Mesendoderm (in vitro differentiated cells): Measurements from ENCODE around the gene FHAD1.
A peak's percentile ranks its signal among the peaks of the same experiment; 100 is the strongest.

Experiments
- DNase-seq: peaks from one replicate; pipeline ENCODE4 v3.0.0; 2013
- H2AK5ac ChIP-seq: 2 replicates; pipeline ENCODE4 v1.6.1; 2013; ENCODE audit warnings: low read length, inconsistent platforms
- H2BK120ac ChIP-seq: 2 replicates; pipeline ENCODE4 v1.6.1; 2013; ENCODE audit warnings: low read depth, mild to moderate bottlenecking, low read length, moderate library complexity, mixed read lengths
- H2BK15ac ChIP-seq: replicated peaks from 2 replicates; pipeline ENCODE4 v1.6.1; 2013; ENCODE audit warnings: low read depth, mild to moderate bottlenecking, moderate library complexity
- H2BK5ac ChIP-seq: 2 replicates; pipeline ENCODE4 v1.6.1; 2013; ENCODE audit warnings: low read length, inconsistent platforms
- H3K18ac ChIP-seq: 2 replicates; pipeline ENCODE4 v1.6.1; 2013; ENCODE audit warnings: mild to moderate bottlenecking, low read length, mixed read lengths
- H3K23ac ChIP-seq: one replicate; pipeline ENCODE4 v1.6.1; 2013; ENCODE audit warnings: low read length
- H3K27ac ChIP-seq: 2 replicates; pipeline ENCODE4 v1.5.1; 2013; ENCODE audit warnings: low read depth, mild to moderate bottlenecking, inconsistent platforms, low read length, moderate library complexity
- H3K27me3 ChIP-seq: 2 replicates; pipeline ENCODE4 v1.6.1; 2013; ENCODE audit warnings: low read length, control low read depth, mild to moderate bottlenecking, inconsistent platforms; ENCODE audit not compliant: insufficient read depth, poor library complexity
- H3K36me3 ChIP-seq: 2 replicates; pipeline ENCODE4 v1.6.1; 2013; ENCODE audit warnings: low read length, inconsistent platforms; ENCODE audit not compliant: control insufficient read depth, insufficient read depth
- H3K4ac ChIP-seq: one replicate; pipeline ENCODE4 v1.6.1; 2013; ENCODE audit warnings: low read depth, mild to moderate bottlenecking, low read length, moderate library complexity
- H3K4me1 ChIP-seq: 2 replicates; pipeline ENCODE4 v1.6.1; 2013; ENCODE audit warnings: low read depth, low read length, inconsistent platforms; ENCODE audit not compliant: control insufficient read depth
- H3K4me2 ChIP-seq: 2 replicates; pipeline ENCODE4 v1.6.1; 2013; ENCODE audit warnings: low read length
- H3K4me3 ChIP-seq: 2 replicates; pipeline ENCODE4 v1.5.1; 2013; ENCODE audit warnings: mild to moderate bottlenecking, low read length
- H3K56ac ChIP-seq: one replicate; pipeline ENCODE4 v1.6.1; 2013; ENCODE audit warnings: low read length
- H3K79me1 ChIP-seq: 2 replicates; pipeline ENCODE4 v1.6.1; 2013; ENCODE audit warnings: low read length, inconsistent platforms
- H3K79me2 ChIP-seq: 2 replicates; pipeline ENCODE4 v1.6.1; 2013; ENCODE audit warnings: mild to moderate bottlenecking, low read length; ENCODE audit not compliant: control insufficient read depth, insufficient read depth
- H3K9ac ChIP-seq: 2 replicates; pipeline ENCODE4 v1.6.1; 2013; ENCODE audit warnings: low read length, inconsistent platforms
- H4K5ac ChIP-seq: one replicate; pipeline ENCODE4 v1.6.1; 2013; ENCODE audit warnings: low read length
- H4K8ac ChIP-seq: one replicate; pipeline ENCODE4 v1.6.1; 2013; ENCODE audit warnings: low read depth, mild to moderate bottlenecking, control low read depth, low read length, moderate library complexity
- WGBS: extraction: QIAGEN DNeasy Blood & Tissue Kit; methylation state at CpG from one replicate; pipeline ENCODE4 v1.1.7; 2013; ENCODE audit warnings: low lambda C conversion rate, missing lambda C conversion rate; ENCODE audit not compliant: insufficient coverage; ENCODE audit errors: extremely low coverage; 5-methylcytosine and 5-hydroxymethylcytosine counted together

FHAD1 gene

DNA sequence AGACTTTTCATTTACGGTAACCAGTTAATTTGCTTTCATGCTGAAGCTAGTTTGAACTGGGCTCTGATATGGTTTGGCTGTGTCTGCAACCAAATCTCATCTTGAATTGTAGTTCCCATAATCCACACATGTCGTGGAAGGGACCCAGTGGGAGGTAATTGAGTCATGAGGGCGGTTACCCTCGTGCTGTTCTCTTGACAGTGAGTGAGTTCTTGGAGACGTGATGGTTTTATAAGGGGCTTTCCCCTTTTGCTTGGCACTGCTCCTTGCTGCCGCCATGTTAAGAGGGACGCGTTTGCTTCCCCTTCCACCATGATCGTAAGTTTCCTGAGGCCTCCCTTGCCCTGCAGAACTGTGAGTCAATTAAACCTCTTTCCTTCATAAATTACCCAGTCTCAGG, 10.3 kb upstream of the FHAD1 start:
- DNase-seq = no peak
- WGBS = no CpG with 5 or more reads among the region's 9 CpGs

DNA sequence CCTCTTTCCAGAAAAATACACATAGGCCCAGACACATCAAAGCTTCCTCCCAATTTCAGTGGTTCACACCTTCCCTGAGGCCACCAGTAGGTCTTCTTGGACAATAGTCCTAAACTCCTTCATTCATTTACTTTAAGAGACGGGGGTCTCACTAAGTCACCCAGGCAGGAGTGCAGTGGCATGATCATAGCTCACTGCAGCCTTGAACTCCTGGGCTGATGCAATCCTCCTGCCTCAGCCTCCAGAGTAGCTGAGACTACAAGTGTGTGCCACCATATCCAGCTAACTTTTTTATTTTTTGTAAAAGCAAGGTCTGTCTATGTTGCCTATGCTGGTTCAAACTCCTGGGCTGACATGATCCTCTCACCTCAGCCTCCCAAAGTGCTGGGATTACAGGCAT, 8.2 kb upstream of the FHAD1 start:
- Histone ChIP-seq H3K4me2 (no peak overlapping the region), H2BK5ac (no peak overlapping the region), H3K4me1 (no peaks in the 10 kb centered on the region), H3K18ac (no peak overlapping the region), H3K4ac (no peak overlapping the region), H3K79me1 (no peaks in the 10 kb centered on the region), H4K5ac (no peak overlapping the region), H3K27me3 (no peaks in the 10 kb centered on the region), H3K4me3 (no peak overlapping the region), H3K23ac (no peak overlapping the region), H3K36me3 (no peaks in the 10 kb centered on the region), H4K8ac (no peak overlapping the region), H3K9ac (no peak overlapping the region), H3K56ac (no peak overlapping the region), H3K79me2 (no peaks in the 10 kb centered on the region), H2BK120ac (no peak overlapping the region), H2BK15ac (no peak overlapping the region), H3K27ac (no peak overlapping the region), H2AK5ac (no peak overlapping the region)
- no peak for DNase-seq
- no CpG with 5 or more reads among the region's 1 CpG for WGBS

More for the DNA sequence above, 10.3 kb upstream of the FHAD1 start:
- Histone ChIP-seq H3K79me1 (no peaks in the 10 kb centered on the region), H2BK15ac (no peak overlapping the region), H3K27ac (no peak overlapping the region), H3K23ac (no peak overlapping the region), H4K5ac (no peak overlapping the region), H3K79me2 (no peaks in the 10 kb centered on the region), H3K27me3 (no peaks in the 10 kb centered on the region), H3K4ac (no peak overlapping the region), H2BK120ac (no peak overlapping the region), H3K18ac (no peak overlapping the region), H3K4me3 (no peak overlapping the region), H3K56ac (no peak overlapping the region), H3K4me2 (no peak overlapping the region), H3K9ac (no peak overlapping the region), H3K36me3 (no peaks in the 10 kb centered on the region), H3K4me1 (no peaks in the 10 kb centered on the region), H2AK5ac (no peak overlapping the region), H4K8ac (no peak overlapping the region), H2BK5ac (no peak overlapping the region)

GRCh38 chr1:15242766-15243165, 4.3 kb upstream of the FHAD1 start:
- Histone ChIP-seq H3K27me3 (no peaks in the 10 kb centered on the region), H3K79me2 (no peaks in the 10 kb centered on the region), H3K4ac (no peak overlapping the region), H3K4me1 (no peaks in the 10 kb centered on the region), H2BK120ac (no peak overlapping the region), H2AK5ac (no peak overlapping the region), H2BK5ac (no peak overlapping the region), H3K23ac (no peak overlapping the region), H3K4me3 (no peak overlapping the region), H3K18ac (no peak overlapping the region), H3K79me1 (no peaks in the 10 kb centered on the region), H3K4me2 (no peak overlapping the region), H4K5ac (no peak overlapping the region), H4K8ac (no peak overlapping the region), H3K27ac (no peak overlapping the region), H3K56ac (no peak overlapping the region), H3K36me3 (no peaks in the 10 kb centered on the region), H2BK15ac (no peak overlapping the region), H3K9ac (no peak overlapping the region)
- no CpG with 5 or more reads among the region's 7 CpGs for WGBS
- DNase-seq = no peak

DNA sequence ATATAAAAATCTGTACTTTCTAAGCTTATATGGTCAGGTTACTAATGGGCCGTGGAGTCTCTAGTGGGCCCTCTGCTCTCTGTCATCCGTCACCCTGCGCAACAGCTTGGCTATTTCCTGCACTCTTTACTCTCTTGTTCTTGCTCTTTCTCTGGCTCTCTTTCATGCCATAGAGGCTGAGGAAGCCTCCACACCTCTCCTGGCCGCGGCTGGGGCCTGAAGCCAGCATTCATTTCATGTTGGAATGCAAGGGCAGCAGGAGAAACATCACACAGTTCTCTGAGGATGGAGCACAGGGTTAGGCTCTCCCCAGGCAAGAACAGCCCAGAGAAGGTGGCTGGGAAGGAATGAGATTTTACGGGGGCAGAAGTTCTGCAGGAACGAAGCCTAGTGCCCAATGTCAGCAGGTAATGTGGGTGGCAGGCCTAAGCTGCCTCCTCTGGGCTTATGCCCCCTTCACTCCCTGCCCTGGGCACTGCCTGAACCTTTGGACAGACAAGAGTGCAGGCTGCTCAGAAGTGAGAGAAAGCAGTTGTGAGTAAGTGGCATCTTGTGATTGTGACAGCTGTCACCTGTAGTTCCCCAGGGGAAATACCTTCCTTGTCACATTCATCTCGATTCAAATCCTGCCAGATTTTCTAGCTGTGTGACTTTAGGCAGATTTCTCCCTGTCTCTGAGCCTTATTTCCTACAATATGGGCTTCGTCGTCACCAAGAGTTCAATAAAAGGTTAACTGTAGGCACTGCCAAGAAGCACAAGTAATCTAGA, 3.6 kb upstream of the FHAD1 start:
- whole genome bisulfite sequencing = no CpG with 5 or more reads among the region's 10 CpGs
- no peaks in the 10 kb centered on the region for H3K27me3 ChIP-seq

GRCh38 chr1:15244813-15245212, 2.2 kb upstream of the FHAD1 start:
- H2BK5ac ChIP-seq = no peak overlapping the region
- no CpG with 5 or more reads among the region's 5 CpGs for WGBS
- H3K79me1 ChIP-seq = no peaks in the 10 kb centered on the region
- H4K5ac ChIP-seq = no peak overlapping the region
- H3K4me1 ChIP-seq = no peaks in the 10 kb centered on the region
- H2BK15ac ChIP-seq = no peak overlapping the region
- H3K79me2 ChIP-seq = no peaks in the 10 kb centered on the region
- no peak overlapping the region for H3K9ac ChIP-seq
- no peak overlapping the region for H2AK5ac ChIP-seq
- no peak overlapping the region for H3K23ac ChIP-seq
- H3K4me3 ChIP-seq = no peak overlapping the region
- no peak overlapping the region for H3K4me2 ChIP-seq
- H3K18ac ChIP-seq = no peak overlapping the region
- H3K27me3 ChIP-seq = no peaks in the 10 kb centered on the region
- peak; percentile 43 for DNase-seq
- H2BK120ac ChIP-seq = no peak overlapping the region
- H3K36me3 ChIP-seq = no peaks in the 10 kb centered on the region
- H4K8ac ChIP-seq = no peak overlapping the region
- H3K4ac ChIP-seq = no peak overlapping the region
- no peak overlapping the region for H3K56ac ChIP-seq
- no peak overlapping the region for H3K27ac ChIP-seq

More for the DNA sequence above, 3.6 kb upstream of the FHAD1 start:
- no peak overlapping the region for H3K27ac ChIP-seq
- H3K23ac ChIP-seq = no peak overlapping the region
- H2BK5ac ChIP-seq = no peak overlapping the region
- H3K4me3 ChIP-seq = no peak overlapping the region
- no peak overlapping the region for H3K18ac ChIP-seq
- H3K4me2 ChIP-seq = no peak overlapping the region
- no peak overlapping the region for H4K8ac ChIP-seq
- H2BK15ac ChIP-seq = no peak overlapping the region
- no peak overlapping the region for H3K9ac ChIP-seq
- no peak for DNase-seq
- H3K36me3 ChIP-seq = no peaks in the 10 kb centered on the region
- no peak overlapping the region for H3K56ac ChIP-seq
- no peak overlapping the region for H3K4ac ChIP-seq
- no peak overlapping the region for H4K5ac ChIP-seq
- H3K79me2 ChIP-seq = no peaks in the 10 kb centered on the region
- H2BK120ac ChIP-seq = no peak overlapping the region
- H2AK5ac ChIP-seq = no peak overlapping the region
- H3K4me1 ChIP-seq = no peaks in the 10 kb centered on the region
- no peaks in the 10 kb centered on the region for H3K79me1 ChIP-seq
